ENCODE measurements around the gene C10orf67. TPM values are rescaled to one million over a fixed set of nuclear protein-coding genes. Genes with fewer than 3 reads are reported as not detected.

The C10orf67 gene
- total RNA-seq, 2 donors from 2014 or later = 0.21 to 0.30 TPM

- no peak overlapping the region for H3K27ac Mint-ChIP-seq
- peaks cover 65% of the 10 kb centered on the region for H3K27me3 Mint-ChIP-seq
- no peaks in the 10 kb centered on the region for H3K36me3 Mint-ChIP-seq (ENCODE audit: low read depth)
- no peak for ATAC-seq (replicated peaks)
- H3K4me1 Mint-ChIP-seq = no peaks in the 10 kb centered on the region
- no peak overlapping the region for H3K4me3 Mint-ChIP-seq
- no peaks in the 10 kb centered on the region for H3K9me3 Mint-ChIP-seq
These were observed 169.6 kb downstream of the C10orf67 start for GRCh38 chr10:23174977-23175512.

GRCh38 chr10:23174074-23174976, 170.3 kb downstream of the C10orf67 start:
- Mint-ChIP-seq H3K27me3 (peaks cover 65% of the 10 kb centered on the region), H3K36me3 (ENCODE audit: low read depth) (no peaks in the 10 kb centered on the region), H3K4me1 (no peaks in the 10 kb centered on the region), H3K27ac (no peak overlapping the region), H3K4me3 (no peak overlapping the region), H3K9me3 (no peaks in the 10 kb centered on the region)
- no peak for ATAC-seq (replicated peaks)

- Mint-ChIP-seq H3K4me1 (no peaks in the 10 kb centered on the region), H3K36me3 (ENCODE audit: low read depth) (no peaks in the 10 kb centered on the region), H3K27ac (no peak overlapping the region), H3K27me3 (peaks cover 65% of the 10 kb centered on the region), H3K4me3 (no peak overlapping the region), H3K9me3 (no peaks in the 10 kb centered on the region)
- no peak for ATAC-seq (replicated peaks)
These were observed 171.2 kb downstream of the C10orf67 start for GRCh38 chr10:23173214-23174073.

- no peaks in the 10 kb centered on the region for H3K9me3 Mint-ChIP-seq
- peaks cover 62% of the 10 kb centered on the region for H3K27me3 Mint-ChIP-seq
- no peak overlapping the region for H3K4me3 Mint-ChIP-seq
- no peak overlapping the region for H3K27ac Mint-ChIP-seq
- no peaks in the 10 kb centered on the region for H3K36me3 Mint-ChIP-seq (ENCODE audit: low read depth)
- no peaks in the 10 kb centered on the region for H3K4me1 Mint-ChIP-seq
- no peak for ATAC-seq (replicated peaks)
These were observed 172.0 kb downstream of the C10orf67 start for GRCh38 chr10:23172429-23173213.

GRCh38 chr10:23171232-23171876, 173.2 kb downstream of the C10orf67 start:
- peaks cover 52% of the 10 kb centered on the region for H3K27me3 Mint-ChIP-seq
- no peak overlapping the region for H3K4me3 Mint-ChIP-seq
- no peaks in the 10 kb centered on the region for H3K36me3 Mint-ChIP-seq (ENCODE audit: low read depth)
- ATAC-seq (replicated peaks) = no peak
- H3K4me1 Mint-ChIP-seq = no peaks in the 10 kb centered on the region
- H3K27ac Mint-ChIP-seq = no peak overlapping the region
- H3K9me3 Mint-ChIP-seq = no peaks in the 10 kb centered on the region

GRCh38 chr10:23158370-23158769, 186.2 kb downstream of the C10orf67 start:
- no peaks in the 10 kb centered on the region for H3K4me1 Mint-ChIP-seq
- no peaks in the 10 kb centered on the region for H3K9me3 Mint-ChIP-seq
- peaks cover 32% of the 10 kb centered on the region for H3K27me3 Mint-ChIP-seq
- ATAC-seq (replicated peaks) = peak; percentile 62
- no peak overlapping the region for H3K4me3 Mint-ChIP-seq
- no peaks in the 10 kb centered on the region for H3K36me3 Mint-ChIP-seq (ENCODE audit: low read depth)
- H3K27ac Mint-ChIP-seq = no peak overlapping the region

- peaks cover 32% of the 10 kb centered on the region for H3K27me3 Mint-ChIP-seq
- no peaks in the 10 kb centered on the region for H3K4me1 Mint-ChIP-seq
- H3K27ac Mint-ChIP-seq = no peak overlapping the region
- ATAC-seq (replicated peaks) = peak; percentile 49
- H3K4me3 Mint-ChIP-seq = no peak overlapping the region
- H3K9me3 Mint-ChIP-seq = no peaks in the 10 kb centered on the region
- H3K36me3 Mint-ChIP-seq (ENCODE audit: low read depth) = no peaks in the 10 kb centered on the region
These were observed 186.8 kb downstream of the C10orf67 start for GRCh38 chr10:23157691-23158369.

GRCh38 chr10:23157239-23157681, 187.3 kb downstream of the C10orf67 start:
- Mint-ChIP-seq H3K27me3 (peaks cover 32% of the 10 kb centered on the region), H3K9me3 (no peaks in the 10 kb centered on the region), H3K4me3 (no peak overlapping the region), H3K4me1 (no peaks in the 10 kb centered on the region), H3K36me3 (ENCODE audit: low read depth) (no peaks in the 10 kb centered on the region), H3K27ac (no peak overlapping the region)
- no peak for ATAC-seq (replicated peaks)

GRCh38 chr10:23156447-23157150, 188.0 kb downstream of the C10orf67 start:
- ATAC-seq (replicated peaks) = no peak
- Mint-ChIP-seq H3K27me3 (peaks cover 32% of the 10 kb centered on the region), H3K4me3 (no peak overlapping the region), H3K4me1 (no peaks in the 10 kb centered on the region), H3K9me3 (no peaks in the 10 kb centered on the region), H3K36me3 (ENCODE audit: low read depth) (no peaks in the 10 kb centered on the region), H3K27ac (no peak overlapping the region)

- Mint-ChIP-seq H3K27me3 (peaks cover 32% of the 10 kb centered on the region), H3K36me3 (ENCODE audit: low read depth) (no peaks in the 10 kb centered on the region), H3K4me1 (no peaks in the 10 kb centered on the region), H3K9me3 (no peaks in the 10 kb centered on the region), H3K27ac (no peak overlapping the region), H3K4me3 (no peak overlapping the region)
- no peak for ATAC-seq (replicated peaks)
These were observed 189.4 kb downstream of the C10orf67 start for GRCh38 chr10:23155169-23155568.

Data from activated T-helper 17 cell treated with anti-CD3 and anti-CD28 coated beads, Interleukin-2, amount 50 U/mL, for 72 hours (primary cell).